IgD-negative memory B cell (primary cell): ENCODE measurements around the gene PCDH17. TPM values are rescaled to one million over a fixed set of nuclear protein-coding genes. Genes with fewer than 3 reads are reported as not detected.

Source experiments
- H3K27ac Mint-ChIP-seq, 3 donors: one replicate each; pipeline ENCODE4 v1.8.0; 2020 to 2022; ENCODE audit warnings: mild to moderate bottlenecking in 3 of 3, mixed read lengths in 3 of 3, moderate library complexity in 1 of 3
- H3K27me3 Mint-ChIP-seq: one replicate; pipeline ENCODE4 v1.8.0; 2021; ENCODE audit warnings: mixed read lengths
- H3K36me3 Mint-ChIP-seq: one replicate; pipeline ENCODE4 v1.8.0; 2020; ENCODE audit warnings: mild to moderate bottlenecking, mixed read lengths
- H3K4me1 Mint-ChIP-seq, 3 donors: one replicate each; pipeline ENCODE4 v1.8.0; 2020 to 2022; ENCODE audit warnings: mixed read lengths in 3 of 3, mild to moderate bottlenecking in 1 of 3
- H3K4me3 Mint-ChIP-seq, 4 donors: one replicate each; pipeline ENCODE4 v1.8.0; 2020 to 2022; ENCODE audit warnings: mild to moderate bottlenecking in 4 of 4, mixed read lengths in 4 of 4, moderate library complexity in 3 of 4
- H3K9me3 Mint-ChIP-seq, 3 donors: one replicate each; pipeline ENCODE4 v1.8.0; 2020 to 2021; ENCODE audit warnings: mixed read lengths in 3 of 3, mild to moderate bottlenecking in 1 of 3
- polyA plus RNA-seq: library from polyadenylated mRNA; unstranded; fragments of 300-500 nt; fragmentation: Illumina TruSeq; gene quantifications from one replicate; pipeline ENCODE4 v1.2.3, GENCODE V29; 2021

PCDH17 gene
- polyA plus RNA-seq, 1 donor from 2014 or later = not detected

GRCh38 chr13:57630661-57631595 is 616 bp upstream of the PCDH17 start:
- Mint-ChIP-seq H3K36me3 (no peaks in the 10 kb centered on the region), H3K4me3 (peak overlapping the region in 3 of 4 donors; percentile 60 to 83 (median 81)), H3K4me1 (peaks cover 0 to 16% (median 2%) of the 10 kb centered on the region in 3 donors), H3K27me3 (peaks cover 52% of the 10 kb centered on the region), H3K9me3 (peaks cover 0 to 7% (median 0%) of the 10 kb centered on the region in 3 donors), H3K27ac (no peak overlapping the region)

DNA sequence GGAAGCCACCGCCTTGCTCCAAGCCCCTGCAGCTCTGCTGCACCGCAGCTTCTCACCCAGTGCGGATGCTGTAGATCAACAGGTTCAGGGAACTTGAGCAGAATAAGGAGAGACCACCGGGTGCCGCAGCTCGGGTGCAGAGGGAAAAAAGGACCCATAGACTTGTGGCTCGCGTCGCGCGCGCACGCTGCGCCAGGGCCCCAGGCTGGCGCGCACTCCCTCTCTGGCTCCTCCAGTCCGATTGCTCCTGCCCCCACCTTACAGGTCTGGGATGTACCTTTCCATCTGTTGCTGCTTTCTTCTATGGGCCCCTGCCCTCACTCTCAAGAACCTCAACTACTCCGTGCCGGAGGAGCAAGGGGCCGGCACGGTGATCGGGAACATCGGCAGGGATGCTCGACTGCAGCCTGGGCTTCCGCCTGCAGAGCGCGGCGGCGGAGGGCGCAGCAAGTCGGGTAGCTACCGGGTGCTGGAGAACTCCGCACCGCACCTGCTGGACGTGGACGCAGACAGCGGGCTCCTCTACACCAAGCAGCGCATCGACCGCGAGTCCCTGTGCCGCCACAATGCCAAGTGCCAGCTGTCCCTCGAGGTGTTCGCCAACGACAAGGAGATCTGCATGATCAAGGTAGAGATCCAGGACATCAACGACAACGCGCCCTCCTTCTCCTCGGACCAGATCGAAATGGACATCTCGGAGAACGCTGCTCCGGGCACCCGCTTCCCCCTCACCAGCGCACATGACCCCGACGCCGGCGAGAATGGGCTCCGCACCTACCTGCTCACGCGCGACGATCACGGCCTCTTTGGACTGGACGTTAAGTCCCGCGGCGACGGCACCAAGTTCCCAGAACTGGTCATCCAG is 964 bp downstream of the PCDH17 start:
- peaks cover 0 to 7% (median 0%) of the 10 kb centered on the region in 3 donors for H3K9me3 Mint-ChIP-seq
- H3K27ac Mint-ChIP-seq = no peak overlapping the region
- H3K27me3 Mint-ChIP-seq = peaks cover 52% of the 10 kb centered on the region
- H3K36me3 Mint-ChIP-seq = no peaks in the 10 kb centered on the region
- peaks cover 0 to 16% (median 2%) of the 10 kb centered on the region in 3 donors for H3K4me1 Mint-ChIP-seq
- peak overlapping the region in 3 of 4 donors; percentile 28 to 69 (median 37) for H3K4me3 Mint-ChIP-seq

- H3K4me1 Mint-ChIP-seq = peaks cover 0 to 16% (median 2%) of the 10 kb centered on the region in 3 donors
- no peak overlapping the region for H3K27ac Mint-ChIP-seq
- no peaks in the 10 kb centered on the region for H3K36me3 Mint-ChIP-seq
- H3K27me3 Mint-ChIP-seq = peaks cover 49% of the 10 kb centered on the region
- peaks cover 0 to 7% (median 0%) of the 10 kb centered on the region in 3 donors for H3K9me3 Mint-ChIP-seq
- H3K4me3 Mint-ChIP-seq = peak overlapping the region in 2 of 4 donors; percentile 37 to 76
Observed at GRCh38 chr13:57633141-57633949, 1.8 kb downstream of the PCDH17 start.

DNA sequence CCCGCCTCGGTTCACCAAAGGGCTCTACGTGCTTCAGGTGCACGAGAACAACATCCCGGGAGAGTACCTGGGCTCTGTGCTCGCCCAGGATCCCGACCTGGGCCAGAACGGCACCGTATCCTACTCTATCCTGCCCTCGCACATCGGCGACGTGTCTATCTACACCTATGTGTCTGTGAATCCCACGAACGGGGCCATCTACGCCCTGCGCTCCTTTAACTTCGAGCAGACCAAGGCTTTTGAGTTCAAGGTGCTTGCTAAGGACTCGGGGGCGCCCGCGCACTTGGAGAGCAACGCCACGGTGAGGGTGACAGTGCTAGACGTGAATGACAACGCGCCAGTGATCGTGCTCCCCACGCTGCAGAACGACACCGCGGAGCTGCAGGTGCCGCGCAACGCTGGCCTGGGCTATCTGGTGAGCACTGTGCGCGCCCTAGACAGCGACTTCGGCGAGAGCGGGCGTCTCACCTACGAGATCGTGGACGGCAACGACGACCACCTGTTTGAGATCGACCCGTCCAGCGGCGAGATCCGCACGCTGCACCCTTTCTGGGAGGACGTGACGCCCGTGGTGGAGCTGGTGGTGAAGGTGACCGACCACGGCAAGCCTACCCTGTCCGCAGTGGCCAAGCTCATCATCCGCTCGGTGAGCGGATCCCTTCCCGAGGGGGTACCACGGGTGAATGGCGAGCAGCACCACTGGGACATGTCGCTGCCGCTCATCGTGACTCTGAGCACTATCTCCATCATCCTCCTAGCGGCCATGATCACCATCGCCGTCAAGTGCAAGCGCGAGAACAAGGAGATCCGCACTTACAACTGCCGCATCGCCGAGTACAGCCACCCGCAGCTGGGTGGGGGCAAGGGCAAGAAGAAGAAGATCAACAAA is 2.6 kb downstream of the PCDH17 start:
- Mint-ChIP-seq H3K9me3 (peaks cover 0 to 7% (median 0%) of the 10 kb centered on the region in 3 donors), H3K27ac (no peak overlapping the region), H3K36me3 (no peaks in the 10 kb centered on the region), H3K4me1 (peaks cover 0 to 9% (median 2%) of the 10 kb centered on the region in 3 donors), H3K27me3 (peaks cover 41% of the 10 kb centered on the region), H3K4me3 (peak overlapping the region in 1 of 4 donors; percentile 76)

- Mint-ChIP-seq H3K4me1 (peaks cover 0 to 7% (median 2%) of the 10 kb centered on the region in 3 donors), H3K9me3 (peaks cover 0 to 7% (median 0%) of the 10 kb centered on the region in 3 donors), H3K27ac (no peak overlapping the region), H3K4me3 (no peak overlapping the region), H3K36me3 (no peaks in the 10 kb centered on the region), H3K27me3 (peaks cover 35% of the 10 kb centered on the region)
Observed at GRCh38 chr13:57634839-57635165, 3.3 kb downstream of the PCDH17 start.

GRCh38 chr13:57635541-57636085 is 4.1 kb downstream of the PCDH17 start:
- H3K4me3 Mint-ChIP-seq = no peak overlapping the region
- no peaks in the 10 kb centered on the region for H3K36me3 Mint-ChIP-seq

GRCh38 chr13:57636816-57637215 is 5.3 kb downstream of the PCDH17 start:
- no peak overlapping the region for H3K4me3 Mint-ChIP-seq
- H3K36me3 Mint-ChIP-seq = no peaks in the 10 kb centered on the region
- peaks cover 15% of the 10 kb centered on the region for H3K27me3 Mint-ChIP-seq
- no peak overlapping the region for H3K27ac Mint-ChIP-seq
- H3K9me3 Mint-ChIP-seq = peaks cover 0 to 2% (median 0%) of the 10 kb centered on the region in 3 donors
- peaks cover 0 to 1% (median 0%) of the 10 kb centered on the region in 3 donors for H3K4me1 Mint-ChIP-seq

More at GRCh38 chr13:57635541-57636085, 4.1 kb downstream of the PCDH17 start:
- H3K27ac Mint-ChIP-seq = no peak overlapping the region
- H3K9me3 Mint-ChIP-seq = peaks cover 0 to 7% (median 0%) of the 10 kb centered on the region in 3 donors
- H3K4me1 Mint-ChIP-seq = peaks cover 0 to 7% (median 2%) of the 10 kb centered on the region in 3 donors
- peaks cover 27% of the 10 kb centered on the region for H3K27me3 Mint-ChIP-seq

DNA sequence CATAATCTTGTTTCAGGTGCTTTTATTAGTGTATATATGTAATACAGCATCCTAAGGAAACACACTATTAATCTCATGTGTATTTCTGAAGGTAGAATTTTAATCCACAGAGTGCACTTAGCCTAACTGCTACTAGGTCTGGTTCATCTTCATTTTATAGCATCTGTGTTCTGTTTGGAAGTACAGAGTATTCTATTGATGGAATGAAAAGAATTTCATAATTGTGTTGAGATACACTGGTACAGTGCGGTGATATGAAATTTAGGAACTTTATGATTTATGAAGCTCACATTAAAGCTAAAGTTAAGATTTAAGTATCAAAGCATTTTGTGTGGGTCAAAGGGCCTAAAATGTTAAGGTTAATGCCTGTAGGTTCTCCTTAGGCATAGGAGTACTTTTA is 6.0 kb downstream of the PCDH17 start:
- Mint-ChIP-seq H3K36me3 (no peaks in the 10 kb centered on the region), H3K27ac (no peak overlapping the region), H3K4me3 (no peak overlapping the region), H3K9me3 (peaks cover 0 to 2% (median 0%) of the 10 kb centered on the region in 3 donors), H3K27me3 (peaks cover 10% of the 10 kb centered on the region), H3K4me1 (no peaks in the 10 kb centered on the region)

DNA sequence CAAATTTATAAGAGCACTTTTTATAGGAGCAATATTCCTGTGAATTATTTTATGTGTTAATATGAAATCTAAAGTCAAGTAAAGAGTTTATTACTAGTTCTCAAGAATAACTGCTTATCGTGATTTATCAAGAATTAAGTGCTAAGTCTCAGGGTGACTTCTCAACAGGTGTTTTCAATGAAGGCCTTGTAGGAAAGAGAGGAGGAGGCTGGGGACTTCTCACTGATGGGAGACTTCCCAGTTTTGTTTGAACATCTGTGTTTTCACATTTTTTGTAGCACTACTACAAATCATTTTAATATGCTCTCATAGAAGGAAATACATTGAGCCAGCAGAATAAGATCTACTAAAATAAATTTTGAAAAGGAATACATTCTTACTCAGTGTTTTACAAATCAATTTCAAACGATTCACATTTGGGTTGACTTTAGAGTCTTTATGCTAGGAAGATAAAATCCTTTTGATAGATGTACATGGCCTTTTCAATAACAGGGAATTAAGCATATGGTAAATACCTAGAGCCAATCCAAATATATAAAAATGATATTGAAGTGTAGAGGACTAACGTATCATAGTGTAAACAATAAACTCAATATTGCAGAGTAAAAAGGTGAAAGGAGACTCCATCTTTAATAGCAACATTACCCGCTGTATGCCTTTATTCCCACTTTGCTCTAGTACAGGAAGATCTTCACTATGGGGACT is 6.8 kb downstream of the PCDH17 start:
- H3K4me1 Mint-ChIP-seq = no peaks in the 10 kb centered on the region
- H3K4me3 Mint-ChIP-seq = no peak overlapping the region
- peaks cover 5% of the 10 kb centered on the region for H3K27me3 Mint-ChIP-seq
- no peaks in the 10 kb centered on the region for H3K36me3 Mint-ChIP-seq
- H3K27ac Mint-ChIP-seq = no peak overlapping the region
- no peaks in the 10 kb centered on the region for H3K9me3 Mint-ChIP-seq

DNA sequence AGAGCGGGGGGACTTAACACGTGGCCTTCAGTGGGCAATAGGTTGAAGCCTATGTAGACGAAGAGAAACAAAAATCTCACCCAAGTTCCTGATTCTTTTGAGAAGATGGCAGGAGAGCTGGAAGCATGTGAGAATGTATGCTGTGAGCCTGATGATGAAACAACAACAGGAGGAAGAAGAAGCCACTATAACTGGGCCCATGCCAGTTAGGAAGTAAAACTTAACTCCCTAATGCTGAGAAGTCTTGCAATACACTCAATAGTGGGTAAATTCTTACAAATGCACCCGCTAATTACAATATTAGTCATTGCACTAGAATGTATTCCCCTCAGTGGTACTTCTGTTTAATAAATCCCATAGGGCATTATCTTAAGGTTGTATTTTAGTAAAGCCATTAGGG is 9.1 kb downstream of the PCDH17 start:
- Mint-ChIP-seq H3K36me3 (no peaks in the 10 kb centered on the region), H3K27me3 (no peaks in the 10 kb centered on the region), H3K4me3 (no peak overlapping the region), H3K9me3 (no peaks in the 10 kb centered on the region), H3K4me1 (no peaks in the 10 kb centered on the region), H3K27ac (no peak overlapping the region)

GRCh38 chr13:57641051-57641450 is 9.5 kb downstream of the PCDH17 start:
- Mint-ChIP-seq H3K9me3 (no peaks in the 10 kb centered on the region), H3K27ac (no peak overlapping the region), H3K4me3 (no peak overlapping the region), H3K27me3 (no peaks in the 10 kb centered on the region), H3K36me3 (no peaks in the 10 kb centered on the region), H3K4me1 (no peaks in the 10 kb centered on the region)

GRCh38 chr13:57644106-57644505 is 12.6 kb downstream of the PCDH17 start:
- Mint-ChIP-seq H3K27ac (no peak overlapping the region), H3K4me1 (no peaks in the 10 kb centered on the region), H3K27me3 (no peaks in the 10 kb centered on the region), H3K4me3 (no peak overlapping the region), H3K9me3 (no peaks in the 10 kb centered on the region), H3K36me3 (no peaks in the 10 kb centered on the region)
